NCI-H69 (cell line): ENCODE measurements around the gene RAB29.
"Not testable (repeated sequence)": the region's sequence is repeated elsewhere in the genome, so short reads cannot be mapped to it uniquely, and the experiment has no call there.

ENCODE experiments used
- DNase-seq: peaks from one replicate; lab custom pipeline; 2025; lab: John Stamatoyannopoulos, UW

RAB29 gene, protein sequence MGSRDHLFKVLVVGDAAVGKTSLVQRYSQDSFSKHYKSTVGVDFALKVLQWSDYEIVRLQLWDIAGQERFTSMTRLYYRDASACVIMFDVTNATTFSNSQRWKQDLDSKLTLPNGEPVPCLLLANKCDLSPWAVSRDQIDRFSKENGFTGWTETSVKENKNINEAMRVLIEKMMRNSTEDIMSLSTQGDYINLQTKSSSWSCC

DNA sequence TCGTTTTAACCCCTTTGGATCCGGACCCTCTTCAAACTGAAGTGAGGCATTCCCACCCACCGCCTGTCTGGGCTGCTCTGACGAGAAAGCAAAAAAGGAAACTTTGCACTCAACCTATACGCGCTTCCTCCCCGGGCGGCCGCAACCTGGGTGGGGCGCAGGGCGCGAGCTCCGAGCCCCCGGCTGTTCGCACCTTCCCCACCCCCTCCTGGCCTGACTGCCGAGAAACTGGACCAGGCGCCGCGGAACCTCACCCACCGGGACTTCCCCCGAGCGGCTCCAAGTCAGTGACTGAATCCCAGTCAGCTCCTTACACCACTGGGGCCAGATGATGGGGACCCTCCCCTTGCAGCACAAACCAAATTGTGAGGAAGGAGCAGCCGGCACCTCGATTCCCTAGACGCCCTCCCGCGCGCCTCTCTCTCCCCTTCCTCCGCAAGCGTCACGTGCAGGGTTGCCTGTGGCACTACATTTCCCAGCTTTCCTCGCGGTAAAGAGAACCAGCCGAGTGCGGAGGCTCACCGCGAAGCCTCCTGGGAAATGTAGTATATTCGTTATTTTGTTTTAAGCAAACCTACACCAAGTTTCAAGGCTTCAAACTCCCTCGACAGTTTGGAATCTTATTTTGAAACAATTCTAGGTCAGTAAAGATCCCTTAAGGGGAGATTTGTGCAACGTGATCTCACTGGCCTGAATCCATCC lies at the start of gene RAB29:
TSS of gene RAB29 (minus strand) at position 468 of the 702 bp plus-strand sequence. CDS start 526 bp downstream, outside the sequence.
- DNase-seq: peak; percentile 87

DNA sequence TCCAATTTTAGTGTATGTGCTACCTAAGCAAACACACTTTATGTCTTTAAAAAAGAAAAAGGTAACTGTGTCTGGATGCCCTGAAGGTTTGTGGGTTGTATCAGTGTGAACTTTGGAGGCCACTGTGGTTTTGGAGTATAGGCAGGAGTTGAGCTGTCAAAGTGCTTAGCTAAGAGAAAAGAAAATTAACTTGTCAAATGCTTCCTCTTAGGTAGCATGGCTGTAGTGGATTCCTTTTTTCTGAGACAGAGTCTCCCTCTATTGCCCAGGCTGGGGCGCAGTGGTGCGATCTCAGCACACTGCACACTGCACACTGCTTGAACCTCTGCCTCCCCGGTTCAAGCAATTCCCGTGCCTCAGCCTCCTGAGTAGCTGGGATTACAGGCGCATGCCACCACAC lies 48.9 kb upstream of the RAB29 start:
- no peak for DNase-seq

DNA sequence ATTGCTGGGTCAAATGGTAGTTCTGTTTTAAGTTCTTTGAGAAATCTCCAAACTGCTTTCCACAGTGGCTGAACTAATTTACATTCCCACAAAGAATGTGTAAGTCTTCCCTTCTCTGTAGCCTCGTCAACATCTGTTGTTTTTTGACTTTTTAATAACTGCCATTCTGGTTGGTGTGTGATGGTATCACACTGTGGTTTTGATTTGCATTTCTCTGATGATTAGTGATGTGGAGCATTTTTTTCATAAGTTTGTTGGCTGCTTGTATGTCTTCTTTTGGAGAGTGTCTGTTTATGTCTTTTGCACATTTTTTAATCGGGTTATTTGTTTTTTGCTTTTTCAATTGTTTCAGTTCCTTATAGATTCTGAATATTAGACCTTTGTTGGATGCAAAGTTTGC lies 48.0 kb upstream of the RAB29 start:
- DNase-seq: not testable (repeated sequence)

DNA sequence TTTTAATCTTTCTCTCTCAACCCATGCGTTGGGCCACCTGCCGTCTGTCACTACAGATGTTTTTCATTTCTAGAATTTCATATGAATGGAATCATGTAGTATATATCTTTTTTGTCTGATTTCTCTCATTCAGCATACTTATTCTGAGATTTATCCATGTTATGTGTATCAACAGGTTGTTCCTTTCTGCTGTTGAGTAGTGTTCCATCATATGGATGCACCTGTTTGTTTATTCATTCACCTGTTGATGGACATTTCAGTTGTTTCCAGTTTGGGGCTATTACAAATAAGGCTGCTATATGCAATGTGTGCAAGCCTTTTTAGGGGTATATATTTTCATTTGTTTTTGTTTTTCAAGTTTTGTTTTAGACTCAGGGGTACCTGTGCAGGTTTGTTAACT lies 47.1 kb upstream of the RAB29 start:
- no peak for DNase-seq

DNA sequence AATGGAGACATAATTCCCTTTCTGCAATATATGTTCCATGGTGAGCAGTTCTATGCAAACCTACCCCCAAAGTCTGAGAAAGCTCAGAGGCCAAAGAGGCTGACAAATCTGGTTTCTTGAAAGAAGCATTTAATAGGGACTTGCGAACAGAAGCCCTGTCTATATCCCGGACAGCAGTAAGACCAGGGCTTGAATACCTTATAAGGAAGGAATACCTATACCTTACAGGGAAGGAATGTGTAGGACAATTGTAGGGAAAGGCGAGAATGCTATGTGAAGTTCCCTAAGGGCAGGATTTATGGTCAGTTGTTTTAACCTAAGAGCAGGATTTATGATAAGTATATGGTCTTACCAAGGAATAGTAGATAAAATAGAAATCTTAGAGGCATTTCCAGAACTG lies 42.7 kb upstream of the RAB29 start:
- DNase-seq: no peak

DNA sequence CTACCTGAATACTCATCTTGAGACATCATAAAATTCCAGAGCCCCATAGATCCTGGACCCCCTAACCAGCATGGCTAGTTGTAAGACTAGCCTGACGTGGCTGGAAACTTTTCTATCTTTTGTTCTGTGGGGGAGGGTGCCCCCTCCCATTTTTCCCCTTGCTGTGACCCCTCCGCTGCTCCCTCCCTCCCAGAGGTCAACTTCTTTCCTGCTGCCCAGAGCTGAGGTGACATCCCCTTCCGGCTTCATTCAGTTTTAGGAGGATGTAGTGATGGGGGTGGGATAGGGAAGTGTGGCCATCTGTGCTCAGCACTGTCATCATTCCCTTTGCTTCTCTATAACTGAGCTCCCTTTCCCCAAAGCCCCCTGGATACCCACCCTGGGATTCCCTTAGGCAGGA lies 42.1 kb upstream of the RAB29 start:
- DNase-seq: no peak

DNA sequence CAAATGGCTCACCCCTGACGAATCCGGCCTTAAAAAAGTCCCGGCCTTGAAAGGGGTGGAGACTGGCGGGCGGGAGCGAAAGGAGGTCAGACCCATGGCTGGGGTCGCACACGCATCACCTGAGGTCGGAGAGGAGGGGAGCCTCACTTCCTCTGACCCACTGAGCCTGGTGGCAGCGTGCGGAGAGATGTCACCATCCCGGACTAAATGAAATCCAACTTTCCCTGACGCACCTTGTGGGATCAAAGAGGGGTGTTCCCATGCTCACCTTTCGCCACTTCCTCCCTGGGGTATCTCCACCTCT lies 38.4 kb upstream of the RAB29 start:
- no peak for DNase-seq

DNA sequence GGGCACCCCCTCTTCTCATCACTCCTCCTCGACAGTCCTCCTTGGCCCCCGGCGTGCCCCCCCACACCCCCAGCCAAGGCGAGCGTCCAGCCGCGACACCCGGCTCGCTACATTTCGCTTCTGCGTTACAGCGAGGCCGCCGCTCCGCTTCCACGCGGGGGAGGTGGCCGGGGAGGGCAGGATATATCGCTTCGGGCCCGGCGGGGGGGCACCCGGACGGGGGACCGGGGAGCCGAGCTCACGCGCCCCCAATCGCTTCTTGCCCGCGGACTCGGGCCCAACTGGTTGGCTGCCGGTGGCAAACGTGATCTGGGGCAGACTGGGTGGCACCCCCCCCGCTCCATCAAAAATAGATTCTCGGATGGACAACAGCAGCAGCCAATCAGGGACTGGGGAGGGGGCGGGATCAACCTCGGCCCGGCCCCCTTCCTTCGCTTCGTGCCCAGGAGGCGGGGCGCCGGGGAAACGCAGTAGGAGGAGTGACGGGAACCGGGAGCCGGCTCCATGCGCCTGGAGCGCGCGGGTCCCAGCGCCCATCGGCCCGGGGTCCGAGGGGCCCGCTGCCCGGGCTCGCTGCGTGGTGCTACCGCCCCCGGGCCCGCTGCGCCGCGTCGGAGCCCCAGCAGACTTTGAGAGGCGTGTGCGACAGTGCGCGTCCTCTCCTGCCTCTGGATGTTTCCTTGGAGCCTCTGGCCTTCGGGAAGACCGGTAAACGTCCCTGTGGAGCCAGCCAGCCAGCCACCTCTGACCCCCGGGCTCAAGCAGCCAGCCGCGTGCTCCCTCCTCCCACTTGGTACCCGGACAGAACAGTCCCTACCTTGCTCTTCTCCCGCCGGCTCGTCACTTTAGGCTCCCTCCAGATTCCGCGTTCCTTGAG lies 37.8 kb upstream of the RAB29 start, which contains the start of gene SLC41A1:
TSS of gene SLC41A1 (minus strand) at position 321 of the 877 bp plus-strand sequence. CDS start 2,757 bp downstream, outside the sequence.
- DNase-seq: peak; percentile 96

DNA sequence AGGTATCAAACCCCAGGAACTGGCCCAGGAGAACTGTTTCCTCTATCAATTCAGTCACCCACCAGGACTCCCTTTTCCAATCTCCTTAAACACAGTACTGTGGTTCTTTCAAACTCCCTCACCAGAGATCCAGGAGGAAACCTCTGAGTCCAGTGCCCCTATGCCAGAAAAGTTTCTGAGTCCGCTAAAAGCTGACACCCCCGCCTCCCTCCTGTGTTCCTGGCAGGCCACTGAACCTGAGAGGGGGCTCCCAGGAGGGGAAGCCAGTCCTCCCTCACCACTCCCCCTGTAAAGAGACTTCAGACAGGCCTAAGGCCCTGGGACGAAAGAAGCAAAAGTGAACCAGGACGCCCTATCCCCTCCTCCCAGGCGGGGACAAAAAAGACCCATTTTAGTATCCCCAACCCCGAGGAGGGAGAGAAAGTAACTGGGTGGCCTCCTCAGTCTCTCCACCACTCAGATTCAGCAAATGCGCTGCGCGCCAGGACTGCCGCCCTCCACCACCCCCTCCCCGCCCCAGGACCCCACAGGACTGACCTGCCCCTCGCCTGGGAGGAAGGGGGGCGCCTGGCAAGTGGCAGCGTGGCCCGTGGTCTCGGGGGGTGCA lies 37.1 kb upstream of the RAB29 start:
- DNase-seq: peak; percentile 62

DNA sequence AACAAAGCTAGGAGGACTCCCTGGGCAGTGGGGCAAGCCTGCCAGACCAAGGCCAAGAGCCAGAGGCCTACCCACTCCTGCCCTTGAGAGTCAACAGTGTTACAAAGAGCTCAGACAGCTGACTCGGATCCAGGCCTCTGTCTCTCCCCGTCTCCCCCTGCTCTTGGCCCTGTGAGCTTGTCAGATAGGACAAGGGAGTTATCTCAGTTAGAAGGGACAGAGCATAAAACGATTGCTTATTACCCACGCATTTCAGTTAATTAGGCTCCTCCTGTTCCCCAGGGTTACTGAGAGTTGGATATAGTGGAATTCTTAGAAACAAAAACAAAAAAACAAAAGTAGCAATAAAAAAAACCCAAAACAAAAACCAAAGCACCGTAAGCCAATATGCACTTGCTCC lies 36.4 kb upstream of the RAB29 start:
- no peak for DNase-seq

DNA sequence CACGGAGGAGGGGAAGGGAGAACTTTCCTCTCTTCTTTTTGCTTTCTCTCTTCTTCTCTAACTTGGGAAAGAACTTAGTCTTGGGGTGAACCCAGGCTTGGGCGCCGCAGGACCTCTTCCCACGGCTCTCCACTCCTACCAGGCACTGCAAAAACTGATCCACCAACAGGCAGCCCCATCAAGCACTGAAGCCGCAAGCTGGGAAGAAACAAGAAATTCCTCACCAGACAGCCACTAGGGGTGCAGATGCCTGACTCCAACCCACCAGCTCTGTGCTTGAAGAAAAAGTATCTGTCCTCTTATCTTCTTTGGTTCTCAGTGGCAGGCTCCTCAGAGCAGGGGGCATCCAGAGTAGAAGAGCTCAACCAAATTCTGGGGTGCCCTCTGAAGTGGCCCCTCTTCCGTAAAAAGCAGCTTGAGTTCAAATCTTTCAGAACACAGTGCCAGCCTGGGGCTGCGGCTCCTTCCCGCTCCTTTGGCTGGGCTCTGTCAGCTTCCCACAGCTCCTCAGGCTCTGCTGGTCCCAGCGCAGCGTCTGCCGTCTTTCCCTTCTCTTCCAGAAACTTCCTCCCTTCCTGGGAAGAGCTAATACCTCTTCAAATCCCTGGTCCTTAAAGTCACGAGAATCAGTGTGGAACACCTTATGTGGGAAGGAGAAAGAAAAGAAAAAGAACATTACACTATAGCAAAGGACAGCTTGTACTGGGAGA lies 35.3 kb upstream of the RAB29 start:
- DNase-seq: no peak

DNA sequence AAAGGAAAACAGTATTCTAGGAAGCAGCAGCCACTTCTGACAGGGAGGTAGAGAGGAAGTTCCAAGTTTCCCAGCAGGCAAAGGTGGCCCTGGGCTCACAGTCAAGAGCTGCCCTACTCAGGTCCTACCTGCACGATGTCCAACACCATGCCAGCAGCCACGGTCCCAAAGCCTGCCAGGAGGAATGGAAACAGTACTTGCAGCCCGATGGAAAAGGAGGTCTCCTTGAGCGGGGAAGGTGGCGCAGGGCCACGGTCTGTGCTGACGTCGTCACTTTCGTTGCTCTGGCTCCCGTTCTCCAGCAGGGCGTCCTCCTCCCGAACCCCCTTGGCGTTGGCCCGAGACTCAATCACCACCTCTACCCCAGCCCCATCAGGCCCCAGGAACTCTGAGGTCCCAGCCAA lies 34.7 kb upstream of the RAB29 start:
- no peak for DNase-seq

DNA sequence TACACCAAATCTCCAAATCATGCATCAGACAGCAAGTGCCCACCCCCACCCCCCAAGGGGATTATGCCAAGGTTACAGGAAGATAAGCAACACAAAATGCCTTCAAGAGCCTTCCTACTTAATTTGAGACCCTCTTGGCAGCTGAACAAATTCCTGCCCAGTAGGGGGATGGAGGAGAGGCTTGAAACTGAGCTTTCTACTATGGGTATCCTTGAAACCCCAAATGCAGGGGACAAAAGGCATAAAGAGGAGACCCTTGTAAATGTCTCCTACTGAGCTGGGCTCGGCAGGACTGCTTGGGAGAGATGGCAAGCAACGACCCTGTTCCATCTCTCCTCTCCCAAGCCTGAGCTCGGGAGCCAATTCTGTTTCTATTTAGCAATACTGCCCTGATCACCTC lies 34.2 kb upstream of the RAB29 start:
- DNase-seq: no peak

DNA sequence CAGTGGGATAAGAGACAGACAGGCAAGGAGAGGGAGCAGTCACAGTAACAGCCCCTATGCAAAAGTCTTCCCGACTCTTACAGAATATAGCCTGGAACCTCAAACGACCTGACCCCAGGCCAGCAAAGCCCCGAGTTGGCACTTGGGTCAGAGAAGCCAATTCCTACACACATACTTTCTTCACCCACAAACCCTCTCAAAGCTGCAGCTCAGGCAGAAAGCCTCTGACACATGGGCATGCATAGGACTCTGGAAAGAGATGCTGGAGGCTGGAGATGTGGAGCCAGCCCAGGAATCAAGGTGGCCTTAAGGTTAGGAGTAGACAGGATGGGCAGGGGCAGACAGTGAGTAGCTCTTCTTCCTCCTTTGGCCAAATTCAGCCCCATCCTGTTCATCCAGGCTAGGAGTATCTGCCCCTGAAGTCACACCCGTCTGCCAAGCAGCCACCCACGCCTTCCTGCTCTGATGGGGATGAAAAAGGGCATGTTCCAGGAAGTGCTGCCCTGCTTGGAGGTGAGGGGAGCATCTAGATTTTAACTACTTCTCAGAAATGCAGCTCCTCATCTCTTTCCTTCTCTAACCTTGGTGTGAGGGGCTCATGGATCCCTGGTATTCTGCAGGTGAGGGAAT lies 29.9 kb upstream of the RAB29 start:
- no peak for DNase-seq

DNA sequence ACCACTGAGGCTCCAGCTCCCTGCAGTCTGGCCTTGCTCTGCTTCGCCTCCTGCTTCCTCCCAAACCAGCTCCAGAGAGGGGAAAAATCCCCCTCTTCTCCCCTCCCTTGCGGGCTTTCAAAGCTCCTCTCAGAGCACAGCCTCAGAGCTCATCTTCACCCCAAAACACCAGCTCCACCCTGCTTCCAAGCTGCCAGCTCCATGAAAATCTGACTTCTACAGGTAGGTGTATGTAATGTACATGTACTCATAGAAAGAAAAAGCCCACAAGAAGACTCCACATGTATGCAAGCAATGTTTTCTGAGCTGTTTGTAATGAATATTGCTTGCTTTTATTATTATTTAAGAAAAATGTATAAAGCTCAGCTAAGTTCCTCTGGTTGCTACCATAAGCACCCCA lies 29.3 kb upstream of the RAB29 start:
- no peak for DNase-seq

DNA sequence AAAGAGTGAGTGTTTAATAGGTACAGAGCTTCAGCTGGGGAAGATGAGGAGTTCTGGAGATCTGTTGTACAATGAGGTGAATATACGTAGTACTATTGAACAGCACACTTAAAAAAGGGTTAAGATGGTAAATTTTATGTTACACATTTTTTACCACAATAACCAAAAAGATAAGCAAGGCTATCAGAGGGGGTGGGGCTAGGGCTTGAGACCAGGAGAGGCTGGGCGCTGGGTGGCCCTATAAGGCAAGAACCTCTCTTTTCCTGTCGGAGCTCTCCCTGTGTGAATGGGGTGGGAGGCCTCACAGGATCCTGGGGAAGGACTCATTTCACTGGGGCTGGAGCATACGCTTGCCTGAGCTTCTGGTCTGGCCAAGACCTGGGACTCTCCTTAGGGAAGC lies 28.7 kb upstream of the RAB29 start:
- no peak for DNase-seq

DNA sequence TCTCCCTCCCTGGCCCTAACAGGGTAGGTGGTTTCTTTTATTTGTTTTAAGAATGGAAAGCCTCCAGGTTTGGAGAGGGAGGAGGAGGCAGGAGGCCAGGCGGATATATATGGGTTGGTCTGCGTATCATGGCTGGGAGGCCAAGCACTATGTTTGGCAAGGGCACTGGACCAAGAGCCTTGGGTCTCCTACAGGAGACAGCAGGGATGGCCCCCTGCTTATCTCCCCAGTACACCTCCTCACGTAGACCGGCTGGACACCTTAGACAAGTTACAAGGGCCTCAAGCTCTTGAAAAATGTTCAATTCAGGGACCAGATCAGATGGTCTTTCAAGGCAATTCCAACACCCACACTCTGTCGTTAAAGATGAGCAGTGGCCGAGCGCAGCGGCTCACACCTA lies 26.8 kb upstream of the RAB29 start:
- DNase-seq: no peak

DNA sequence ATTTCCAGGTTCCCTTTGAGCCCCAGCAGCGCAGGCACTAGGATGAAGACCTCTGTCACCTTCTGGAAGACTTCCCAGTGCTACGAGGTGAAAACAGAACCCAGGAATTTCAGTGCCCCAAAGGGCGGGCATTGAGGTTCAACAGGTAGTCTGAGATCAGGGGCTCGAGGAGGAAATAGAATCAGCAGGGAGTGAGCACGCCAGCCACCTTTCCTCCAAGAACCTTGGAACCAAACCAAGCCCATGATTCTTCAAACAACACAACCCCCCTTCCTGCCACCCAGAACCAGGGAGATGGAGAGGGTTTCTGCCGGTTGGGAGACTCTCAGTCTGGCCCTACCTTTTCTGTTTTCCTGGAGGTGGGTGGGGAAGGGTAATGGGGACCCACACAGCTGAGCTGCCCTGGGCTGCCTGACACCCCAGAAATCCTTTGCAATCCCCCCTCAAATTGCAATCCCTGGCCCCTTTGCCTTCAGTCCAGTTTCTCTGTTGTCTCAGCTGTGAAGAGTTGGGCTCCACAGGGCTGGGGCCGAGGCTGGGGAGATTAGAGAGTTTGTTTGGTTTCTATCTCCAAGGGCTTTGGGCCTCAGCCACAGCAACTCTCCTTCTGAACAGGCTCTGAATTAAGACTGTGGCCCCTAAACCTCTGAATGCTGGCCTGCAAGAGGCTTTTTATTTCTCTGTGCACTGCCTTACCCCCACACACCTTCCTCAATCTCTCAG lies 25.9 kb upstream of the RAB29 start:
- peak; percentile 82 for DNase-seq

DNA sequence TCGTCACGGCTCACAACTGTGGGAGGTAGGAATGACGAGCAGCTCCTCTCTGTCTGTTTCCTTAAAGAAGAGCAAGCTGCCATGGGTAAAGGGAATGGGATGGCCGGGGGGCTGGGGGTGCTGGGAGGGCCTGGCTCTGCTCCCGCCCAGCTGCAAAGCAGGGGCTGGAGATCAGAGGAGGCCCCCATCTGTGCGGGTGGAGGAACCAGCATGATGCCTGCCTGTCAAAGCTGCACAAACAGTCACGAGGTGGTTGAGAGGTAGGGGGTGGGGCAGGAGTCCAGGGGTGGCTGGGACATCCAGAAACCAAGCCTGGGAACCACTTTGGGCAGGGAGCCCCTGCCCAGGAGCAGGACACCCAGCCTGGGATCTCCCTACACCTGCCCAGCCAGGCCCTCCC lies 25.1 kb upstream of the RAB29 start:
- peak; percentile 58 for DNase-seq

DNA sequence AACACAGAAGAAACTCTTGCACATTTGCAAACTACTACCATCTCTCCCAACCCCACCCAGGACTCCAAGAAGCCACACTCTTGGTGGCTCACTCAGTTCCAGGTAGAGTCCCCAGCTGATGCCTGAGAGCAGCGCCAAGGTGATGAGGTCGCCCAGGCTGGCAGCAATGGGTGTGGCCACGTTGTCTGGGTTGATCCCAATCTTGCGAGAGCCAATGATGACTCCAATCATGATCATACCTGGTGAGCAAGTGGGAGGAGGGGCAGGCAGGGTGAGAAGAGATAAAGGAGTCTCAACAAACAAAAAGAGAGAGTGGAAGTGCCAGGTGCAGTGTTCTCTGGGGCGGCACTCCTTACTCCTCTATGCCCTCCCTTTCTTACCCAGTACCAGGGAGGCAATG lies 23.3 kb upstream of the RAB29 start:
- DNase-seq: peak; percentile 47

DNA sequence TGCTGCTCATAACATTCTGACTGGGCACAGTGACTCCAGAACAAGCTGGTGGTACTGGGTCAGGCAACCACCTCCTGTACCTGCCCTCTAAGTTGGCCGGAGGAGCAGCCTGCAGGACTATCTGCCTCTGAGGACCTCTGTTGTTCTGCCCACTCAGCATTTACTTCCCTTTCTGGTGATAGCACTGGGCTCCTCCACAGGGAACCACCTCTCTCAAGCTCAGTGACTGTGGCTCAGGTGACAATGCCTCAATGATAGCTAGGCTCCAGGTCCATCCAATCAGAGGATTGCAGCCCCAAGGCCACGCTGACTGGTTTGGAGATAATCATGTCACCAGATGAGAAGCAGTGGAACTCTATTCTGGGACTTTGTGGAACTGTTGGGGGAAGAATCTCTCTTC lies 21.9 kb upstream of the RAB29 start:
- DNase-seq: no peak
